ENCODE data around the gene RXRA. TPM values are rescaled to one million over a fixed set of nuclear protein-coding genes. Genes with fewer than 3 reads are reported as not detected.

RXRA gene
- total RNA-seq, 1 donor from 2014 or later = 23.3 TPM

DNA sequence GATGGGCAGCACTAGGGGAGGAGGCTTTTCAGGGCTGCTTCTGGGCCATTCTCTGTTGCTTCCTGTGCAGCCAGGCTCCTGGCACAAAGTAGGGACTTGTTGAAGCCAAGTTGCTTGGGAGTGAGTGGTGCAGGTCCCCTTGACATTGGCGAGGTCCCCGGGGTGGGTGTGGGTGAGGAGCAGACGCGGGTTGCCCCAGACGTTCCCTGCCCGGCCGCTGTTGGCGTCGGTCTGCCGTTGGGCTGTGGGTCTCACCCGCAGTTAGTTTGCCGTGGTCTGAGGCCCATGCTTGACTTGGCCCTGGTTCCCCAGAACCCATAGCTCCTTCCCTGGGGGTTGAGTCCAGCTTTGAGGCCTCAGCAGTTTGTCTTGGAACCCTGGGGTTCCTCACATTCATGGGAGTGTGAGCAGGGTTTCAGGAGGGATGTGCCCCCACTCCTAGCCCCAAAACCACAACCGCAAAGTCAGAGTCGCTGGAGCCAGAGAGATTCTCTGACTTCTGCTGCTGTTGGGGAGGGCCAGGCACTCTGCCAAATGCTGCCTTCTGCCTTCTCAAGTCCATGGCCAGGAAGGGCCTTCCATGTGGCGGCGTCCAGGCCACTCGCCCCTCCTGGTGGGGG, 77.5 kb downstream of the RXRA start:
- no peak for DNase-seq

GRCh38 chr9:134404376-134405358, 78.4 kb downstream of the RXRA start:
- DNase-seq = no peak

- DNase-seq = no peak
Observed at GRCh38 chr9:134405527-134405926, 79.3 kb downstream of the RXRA start.

- DNase-seq = no peak
Observed at GRCh38 chr9:134406366-134407120, 80.3 kb downstream of the RXRA start.

- DNase-seq = peak; percentile 95
Observed at GRCh38 chr9:134407121-134407779, 81.0 kb downstream of the RXRA start.

DNA sequence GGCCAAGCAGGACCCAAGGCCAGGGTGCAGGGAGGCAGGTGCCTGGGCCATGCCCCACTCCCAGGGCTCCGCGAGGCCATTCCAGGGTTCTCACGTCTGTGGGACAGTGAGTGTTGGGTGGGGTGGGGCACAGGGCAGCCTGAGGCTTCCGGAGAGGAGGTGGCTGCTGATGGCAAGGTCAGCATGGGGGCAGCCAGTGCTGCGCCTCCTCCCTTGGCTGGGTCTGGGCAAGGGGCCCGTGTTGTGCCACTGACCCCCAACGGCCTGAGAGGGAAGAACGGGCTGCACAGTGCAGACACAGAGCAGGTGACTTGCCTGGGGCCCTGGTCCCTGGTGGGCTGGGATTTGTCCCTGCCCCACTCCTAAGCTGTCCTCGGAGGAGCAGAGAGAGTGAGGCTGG, 82.1 kb downstream of the RXRA start:
- peak; percentile 49 for DNase-seq

- DNase-seq = no peak
Observed at GRCh38 chr9:134408939-134409737, 82.9 kb downstream of the RXRA start.

DNA sequence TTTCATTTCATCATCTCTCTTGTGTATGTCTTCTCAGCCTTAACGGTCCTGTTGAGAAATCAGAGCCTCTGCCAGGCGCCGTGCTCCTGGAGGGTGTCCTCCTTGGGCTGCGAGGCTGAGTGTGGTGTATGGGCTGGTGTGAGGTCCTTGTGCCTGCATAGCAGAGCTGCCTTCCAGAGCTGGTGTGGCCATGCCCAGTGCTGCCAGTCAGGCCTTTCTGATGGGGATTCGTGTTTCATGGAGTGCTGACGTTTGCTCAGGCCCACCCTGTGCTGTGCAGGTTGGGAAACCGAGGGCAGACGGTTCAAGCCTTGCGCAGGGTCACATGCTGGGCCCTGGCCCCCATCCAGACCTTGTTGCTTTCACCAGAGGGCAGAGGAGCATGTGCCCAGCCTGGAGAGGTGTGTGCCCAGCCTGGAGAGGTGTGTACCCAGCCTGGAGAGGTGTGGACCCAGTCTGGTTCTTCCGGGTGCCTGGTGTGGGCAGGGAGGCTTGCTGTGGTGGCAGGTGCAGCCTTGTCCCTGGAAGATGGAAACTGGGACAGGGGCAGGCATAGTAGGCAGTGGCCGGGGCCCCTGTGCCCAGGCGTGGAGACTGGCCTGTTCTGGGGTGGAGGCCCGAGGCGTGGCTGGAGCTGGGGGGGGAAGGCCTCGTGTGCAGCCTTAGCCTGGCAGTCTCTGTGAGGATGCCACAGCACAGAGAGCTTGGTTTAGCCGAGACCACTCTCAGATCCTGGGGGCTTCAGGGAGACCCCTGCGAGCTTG, 84.0 kb downstream of the RXRA start:
- no peak for DNase-seq

DNA sequence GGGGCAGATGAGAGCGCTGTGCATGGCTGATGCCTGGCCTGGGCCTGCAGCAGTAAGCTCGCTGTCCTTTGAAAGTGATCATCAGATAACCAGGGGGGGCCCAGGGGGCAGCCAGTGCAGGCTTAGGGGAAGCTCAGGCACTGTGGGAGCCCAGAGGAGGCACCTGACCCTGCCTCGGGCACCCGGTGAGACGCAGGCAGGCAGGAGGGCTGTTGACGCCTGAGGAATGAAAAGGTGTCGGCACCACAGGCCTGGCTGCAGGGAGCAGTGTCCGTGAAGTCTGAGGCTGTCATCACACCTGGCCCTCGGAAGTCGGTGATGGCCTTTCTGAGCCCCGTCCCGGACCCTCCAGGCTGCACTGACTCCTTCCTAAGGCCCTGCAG, 84.6 kb downstream of the RXRA start:
- no peak for DNase-seq

GRCh38 chr9:134411440-134412297, 85.4 kb downstream of the RXRA start:
- no peak for DNase-seq

GRCh38 chr9:134412298-134412711, 86.0 kb downstream of the RXRA start:
- DNase-seq = no peak

- DNase-seq = no peak
Observed at GRCh38 chr9:134413112-134413715, 87.0 kb downstream of the RXRA start.

DNA sequence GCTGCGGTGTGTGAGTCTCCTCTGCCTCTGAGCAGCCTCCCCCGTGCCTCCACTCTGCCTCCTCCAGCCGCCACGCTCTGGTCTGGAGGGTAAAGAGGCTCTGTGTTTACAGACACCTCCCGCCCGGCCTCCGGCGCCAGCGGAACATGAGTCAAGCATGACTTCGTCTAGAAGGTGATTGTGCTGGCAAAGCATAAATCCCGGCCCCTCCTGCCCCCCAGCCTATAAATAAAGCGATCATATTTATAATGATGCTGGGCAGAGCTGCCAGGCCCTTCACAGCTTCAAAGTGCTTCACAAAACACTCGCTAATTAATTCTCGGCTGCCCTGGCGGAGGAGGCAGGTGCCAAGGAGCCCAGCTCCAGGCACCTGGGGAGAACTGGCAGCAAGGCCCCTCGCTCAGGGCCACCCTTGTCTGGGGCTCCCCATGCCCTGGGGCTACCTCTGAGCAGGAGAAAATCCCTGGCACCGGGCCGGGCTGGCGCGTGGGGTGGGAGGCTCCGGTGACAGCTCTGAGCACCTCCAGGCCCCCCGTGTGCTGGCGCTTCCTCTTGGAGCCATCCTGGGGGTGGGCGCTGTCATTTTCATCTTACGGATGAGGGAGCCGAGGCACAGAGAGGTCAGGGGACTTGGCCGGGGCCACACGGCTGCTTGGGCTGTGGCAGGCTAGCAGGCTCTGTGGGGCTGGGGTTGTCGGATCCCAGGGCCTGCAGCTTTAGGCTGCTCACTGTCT, 87.8 kb downstream of the RXRA start:
- DNase-seq = peak; percentile 93

DNA sequence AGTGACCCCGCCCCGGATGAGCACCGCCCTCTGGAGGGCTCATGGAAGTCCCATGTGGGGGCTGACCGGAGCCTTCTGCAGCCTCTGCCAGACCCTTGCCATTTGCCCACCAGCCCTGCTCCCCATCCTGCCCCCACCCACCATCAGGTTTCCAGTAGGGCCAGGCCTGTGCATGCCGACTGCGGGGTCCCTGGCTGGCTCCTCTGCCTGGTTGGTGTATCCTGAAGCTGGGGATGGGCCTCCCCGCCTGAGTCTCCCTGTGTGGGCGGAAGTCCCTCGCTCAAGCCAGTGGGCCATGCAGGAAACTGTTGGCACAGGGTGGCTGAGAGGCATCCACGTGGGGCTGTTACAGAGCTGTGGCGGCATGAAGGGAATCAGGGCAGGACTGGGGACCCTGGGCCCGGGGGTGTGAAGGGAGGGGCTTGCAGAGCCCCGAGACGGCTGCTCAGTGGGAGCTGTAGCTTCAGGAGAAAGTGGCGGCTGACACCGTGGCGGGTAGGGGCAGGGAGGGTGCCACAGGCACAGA, 88.7 kb downstream of the RXRA start:
- DNase-seq = no peak

DNA sequence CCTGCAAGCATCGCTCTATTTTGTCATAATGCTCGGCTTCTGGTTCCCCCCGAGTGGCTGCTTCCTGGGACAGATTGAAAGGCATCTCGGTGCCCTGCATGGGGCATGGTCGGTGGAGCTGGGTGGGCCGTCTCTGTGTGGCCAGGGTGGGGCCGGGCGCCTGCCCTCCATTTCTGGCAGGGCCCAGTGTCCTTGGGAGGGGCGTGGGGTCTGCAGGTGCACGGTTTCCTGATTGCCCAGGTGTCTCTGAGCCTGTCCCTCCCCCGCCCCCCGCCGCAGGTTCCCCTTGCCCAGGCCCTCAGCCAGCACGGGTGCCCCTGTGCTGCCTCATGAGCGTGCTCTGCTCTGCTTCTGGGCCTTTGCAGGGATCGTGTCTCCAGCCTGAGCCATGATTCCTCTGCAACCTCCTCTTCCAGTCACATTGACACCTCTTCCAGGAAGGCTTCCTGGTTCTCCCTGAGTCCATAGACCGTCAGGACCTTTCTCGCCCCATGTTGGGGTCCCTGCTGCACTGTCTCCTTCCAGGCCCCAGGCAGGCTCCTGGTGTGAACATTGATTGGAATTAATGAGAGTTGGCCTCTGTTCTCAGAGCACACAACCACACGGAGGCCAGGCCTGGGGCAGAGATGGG, 90.2 kb downstream of the RXRA start:
- DNase-seq = no peak

- DNase-seq = no peak
Observed at GRCh38 chr9:134418354-134418753, 92.1 kb downstream of the RXRA start.

GRCh38 chr9:134419000-134419683, 92.9 kb downstream of the RXRA start:
- no peak for DNase-seq

Measured in dermis blood vessel endothelial cell (primary cell).